ENCODE data around the gene ZNF140.
A peak's percentile ranks its signal among the peaks of the same experiment; 100 is the strongest.

GRCh38 chr12:133080026-133080367 lies 726 bp upstream of the ZNF140 start:
- TF ChIP-seq TEAD4 (IDR thresholded peaks at IDR 0.05) (peak; percentile 48; the same call in 1 of the 2 replicates), CEBPB (IDR thresholded peaks at IDR 0.05) (no peak), MAX (IDR thresholded peaks at IDR 0.05) (no peak), RAD21 (IDR thresholded peaks at IDR 0.05; ENCODE audit: low read depth) (no peak), TCF12 (IDR thresholded peaks at IDR 0.05; ENCODE audit: low read depth) (peak; percentile 57), REST (IDR thresholded peaks at IDR 0.05; ENCODE audit: low read depth) (no peak), USF1 (IDR thresholded peaks at IDR 0.05) (peak; percentile 48), TAF1 (IDR thresholded peaks at IDR 0.05; ENCODE audit: low read depth) (0 out of 2 replicates have a peak, but pooled peaks have one; percentile 4), EGR1 (IDR thresholded peaks at IDR 0.05) (no peak), EP300 (IDR thresholded peaks at IDR 0.05; ENCODE audit: borderline replicate concordance) (no peak; the same call in 1 of the 2 replicates), NFIC (IDR thresholded peaks at IDR 0.05) (peak; percentile 16; the same call in 1 of the 2 replicates), ZBTB7A (IDR thresholded peaks at IDR 0.05; ENCODE audit: low read depth) (no peak), FOXM1 (IDR thresholded peaks at IDR 0.05; ENCODE audit: borderline replicate concordance, low read depth) (no peak; the same call in 1 of the 2 replicates)
